Aorta (tissue), 5 donors: ENCODE results near the gene MGAT2. TPM values are rescaled to one million over a fixed set of nuclear protein-coding genes. Genes with fewer than 3 reads are reported as not detected.

Experiments used
- ATAC-seq: fragments of 200-7000 bp; cut with Tn5 transposase; one replicate; pipeline ENCODE4 v1.9.1; 2022; ENCODE audit warnings: moderate library complexity; ENCODE audit not compliant: low FRiP score
- DNase-seq, 2 donors: peaks; one replicate each; pipeline ENCODE4 v3.0.0-alpha.2; 2020
- H3K27ac ChIP-seq, 2 donors: one replicate each; pipeline ENCODE4 v1.5.1; 2013; ENCODE audit warnings: low read length in 2 of 2, mild to moderate bottlenecking in 2 of 2, moderate library complexity in 2 of 2, control low read depth in 1 of 2, inconsistent platforms in 1 of 2, low read depth in 1 of 2
- H3K27me3 ChIP-seq, 2 donors: one replicate each; pipeline ENCODE4 v1.6.1; 2013; ENCODE audit warnings: control low read depth in 1 of 2, low read length in 1 of 2, mild to moderate bottlenecking in 1 of 2, moderate library complexity in 1 of 2; ENCODE audit not compliant: insufficient read depth in 2 of 2, control insufficient read depth in 1 of 2
- H3K36me3 ChIP-seq, 2 donors: one replicate each; pipeline ENCODE4 v1.6.1; 2013; ENCODE audit warnings: control low read depth in 1 of 2, low read length in 1 of 2, mild to moderate bottlenecking in 1 of 2; ENCODE audit not compliant: insufficient read depth in 2 of 2, control insufficient read depth in 1 of 2
- H3K4me1 ChIP-seq, 2 donors: one replicate each; pipeline ENCODE4 v1.6.1; 2013; ENCODE audit warnings: low read length in 2 of 2, control low read depth in 1 of 2, mild to moderate bottlenecking in 1 of 2, moderate library complexity in 1 of 2; ENCODE audit not compliant: insufficient read depth in 2 of 2, control insufficient read depth in 1 of 2
- H3K4me3 ChIP-seq, 2 donors: one replicate each; pipeline ENCODE4 v1.5.1; 2013; ENCODE audit warnings: low read length in 2 of 2, control low read depth in 1 of 2, mild to moderate bottlenecking in 1 of 2
- H3K9me3 ChIP-seq: one replicate; pipeline ENCODE4 v1.6.1; 2013; ENCODE audit warnings: mild to moderate bottlenecking, low read length; ENCODE audit not compliant: control insufficient read depth
- WGBS, 2 donors: extraction: QIAGEN DNeasy Blood & Tissue Kit; methylation state at CpG; one replicate each; pipeline ENCODE4 v1.1.7; 2013; 5-methylcytosine and 5-hydroxymethylcytosine counted together
- intact Hi-C, 2 donors: fragments of 100-400 bp; cut with DNase I; formaldehyde crosslinking; loops; one replicate each; pipeline versions ENCODE4 v1.14.2 to v1.15.0; 2022
- long read RNA-seq, 2 donors: library from polyadenylated mRNA; unstranded; transcript quantifications; one replicate each; pipeline ENCODE4 v2.0.0, GENCODE V29; 2020 to 2021
- polyA plus RNA-seq, 2 donors: library from polyadenylated mRNA; stranded (reverse); fragments of 200-250 nt; gene quantifications; one replicate each; pipeline ENCODE4 v1.2.3, GENCODE V29; 2013
- total RNA-seq, 2 donors: library from RNA; stranded (reverse); fragmentation: NEBNext Ultra II Directional; extraction: Animal tissue kit (Norgen Biotek cat#: 25700); gene quantifications; one replicate each; pipeline ENCODE4 v1.2.1, GENCODE V29; 2021
- donor health status: healthy with polysubstance abuse.
- donor health status: Bipolar disorder and iron deficiency.
- donor health status: DM: no; HTN: no; CAD: no.
- donor health status: DM: no; HTN: no; CAD: no.
- donor health status: DM: yes; HTN: yes; CAD: no.

The MGAT2 gene
- total RNA-seq, result 10 to 100 TPM; 27.8 to 28.9 TPM
- 10 to 100 TPM; 10.6 to 15.9 TPM for polyA plus RNA-seq
- long read RNA-seq, donor 1, transcript MGAT2-201 (1 exons, 2,687 nt), result major isoform, 36 of 36 reads
- long read RNA-seq, donor 1, partial matches to known transcripts, result 0 of 36 reads
- long read RNA-seq, donor 1, other reads (novel, unspliced or antisense), result 0 of 36 reads
- long read RNA-seq, donor 2, transcript MGAT2-201 (1 exons, 2,687 nt), result major isoform, 19 of 19 reads
- long read RNA-seq, donor 2, partial matches to known transcripts, result 0 of 19 reads
- long read RNA-seq, donor 2, other reads (novel, unspliced or antisense), result 0 of 19 reads

DNA sequence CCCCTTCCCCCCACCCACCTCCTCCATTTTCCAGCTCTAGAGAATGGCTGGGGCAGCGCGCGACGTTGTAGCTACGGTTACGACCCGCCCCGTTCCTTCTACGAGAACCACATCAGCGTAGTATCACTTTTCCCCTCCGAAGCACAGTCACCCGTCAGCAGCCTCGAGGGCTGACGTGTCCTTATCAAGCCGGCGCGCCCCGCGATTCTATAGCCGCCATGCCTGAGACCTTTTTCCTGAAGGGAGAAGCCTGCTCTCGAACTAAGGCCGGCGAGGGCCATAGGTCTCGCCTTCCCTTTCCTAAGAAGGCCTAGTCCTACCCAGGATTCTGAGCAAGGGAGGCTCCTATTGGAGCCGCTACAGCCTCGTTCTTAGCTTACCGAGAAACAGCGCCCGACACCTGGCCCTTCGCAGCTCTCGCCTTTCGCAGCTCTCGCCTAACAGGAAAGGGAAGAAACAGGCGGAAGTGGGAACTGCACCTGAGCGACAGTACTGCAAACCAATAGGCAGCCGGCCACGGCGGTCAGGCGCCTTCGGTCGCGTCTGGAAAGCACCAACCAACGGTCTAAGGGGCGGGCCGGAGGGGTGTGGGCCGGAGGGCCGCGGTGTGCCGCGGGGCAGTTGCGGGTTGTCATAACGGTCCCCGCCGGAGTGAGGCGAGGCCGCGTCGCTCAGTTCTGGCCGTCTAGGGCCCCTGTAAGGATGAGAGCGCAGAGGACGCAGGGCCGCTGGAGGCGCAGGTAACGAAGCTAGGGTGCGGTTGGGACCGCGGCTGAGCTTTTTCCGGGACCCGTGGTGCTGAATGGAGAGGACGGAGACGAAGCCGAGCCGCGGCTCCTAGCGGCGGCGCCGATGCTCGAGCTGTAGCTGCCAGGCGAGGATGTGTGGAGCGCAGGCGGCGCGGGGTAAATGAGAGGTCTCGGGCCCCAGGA lies at the start of gene MGAT2, which contains the start of gene RPL36AL:
Gene MGAT2, plus strand, starts transcription at position 618 of the 932 bp plus-strand sequence. CDS start 470 bp downstream, outside the sequence.
Gene RPL36AL, minus strand, starts transcription at position 445 of the 932 bp plus-strand sequence. CDS start 1,522 bp downstream, outside the sequence.
- peak; percentile 99 to 100 for DNase-seq
- Histone ChIP-seq H3K27me3 (no peaks in the 10 kb centered on the region), H3K27ac (peak within 1 kb of the TSS; percentile 71 to 94), H3K9me3 (no peaks in the 10 kb centered on the region), H3K36me3 (peaks cover 0 to 2% of the 10 kb centered on the region in 2 donors), H3K4me3 (peak within 1 kb of the TSS; percentile 75 to 90), H3K4me1 (peaks cover 0 to 4% of the 10 kb centered on the region in 2 donors)
- ATAC-seq, result peak; percentile 100
- intact Hi-C loops, result no loop called here
- WGBS, 2 donors, result 0 to 1% methylated on average over 76 to 85 of the region's 85 CpGs

DNA sequence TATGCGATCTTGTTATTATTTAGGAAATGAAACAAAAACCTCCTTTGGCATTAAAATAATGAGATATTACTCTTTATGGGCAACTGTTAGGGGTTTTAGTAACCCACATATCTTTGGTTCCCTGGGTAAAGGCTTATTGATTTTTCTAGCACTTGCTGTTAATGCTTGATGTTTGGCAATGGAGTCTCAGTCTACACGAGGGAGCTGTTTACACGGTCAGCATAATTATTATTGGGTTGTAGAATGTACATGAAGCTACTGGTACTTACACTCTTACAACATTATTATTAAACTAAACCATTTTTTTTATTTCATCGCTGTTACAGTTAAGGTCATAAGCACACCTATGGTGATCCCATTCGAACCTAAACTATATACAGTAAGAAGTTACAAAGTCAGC lies 46.6 kb upstream of the MGAT2 start:
- Histone ChIP-seq H3K36me3 (peaks cover 0 to 7% of the 10 kb centered on the region in 2 donors), H3K27ac (no peak overlapping the region), H3K27me3 (no peaks in the 10 kb centered on the region), H3K4me1 (no peaks in the 10 kb centered on the region), H3K9me3 (no peaks in the 10 kb centered on the region), H3K4me3 (no peak overlapping the region)
- WGBS, 2 donors, result 90 to 92% methylated on average over 5 of the region's 5 CpGs
- ATAC-seq (no peak), DNase-seq (no peak)
- intact Hi-C loops, result no loop called here

DNA sequence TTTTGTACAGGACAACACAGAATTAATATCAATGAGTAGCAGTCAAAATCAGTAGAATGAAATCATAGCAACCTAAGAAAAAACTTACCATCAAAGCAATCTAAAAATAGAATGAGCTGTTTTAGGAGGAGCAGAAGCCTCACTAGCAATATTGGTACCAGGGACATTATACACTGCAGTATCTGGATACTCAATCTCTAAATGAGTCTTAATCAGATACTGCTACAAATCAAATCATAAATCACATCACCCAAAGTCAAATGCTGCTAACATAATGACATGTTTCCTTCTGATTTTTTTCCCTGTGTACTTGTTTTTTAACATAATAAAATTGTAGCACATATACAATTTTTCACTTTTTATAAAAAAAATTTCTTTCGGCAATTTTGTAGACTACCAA lies 42.5 kb upstream of the MGAT2 start:
- Histone ChIP-seq H3K36me3 (peaks cover 0 to 7% of the 10 kb centered on the region in 2 donors), H3K27me3 (no peaks in the 10 kb centered on the region), H3K4me3 (no peak overlapping the region), H3K27ac (no peak overlapping the region), H3K4me1 (no peaks in the 10 kb centered on the region), H3K9me3 (no peaks in the 10 kb centered on the region)
- intact Hi-C loops, result no loop called here
- DNase-seq (no peak), ATAC-seq (no peak)
- 94 to 96% methylated on average over 1 of the region's 1 CpG for WGBS, 2 donors

DNA sequence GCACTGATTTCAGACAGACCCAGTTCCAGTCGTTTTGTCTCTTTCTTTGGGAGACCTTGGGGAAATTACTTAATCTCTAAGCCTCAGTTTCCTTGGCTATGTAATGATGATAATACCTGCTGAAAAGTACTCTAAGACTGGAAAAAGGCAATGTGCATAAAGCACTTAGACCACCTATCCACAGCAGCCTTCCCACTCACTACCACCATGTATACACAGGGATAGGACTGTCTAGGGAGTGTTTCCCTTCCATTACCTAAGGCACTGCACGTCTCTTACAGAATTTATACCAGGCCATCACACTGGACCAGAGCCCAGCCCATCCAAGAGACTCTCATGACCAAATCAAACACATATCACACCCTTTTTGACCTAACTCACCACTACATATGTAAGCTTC lies 40.8 kb upstream of the MGAT2 start:
- Histone ChIP-seq H3K27ac (no peak overlapping the region), H3K4me3 (no peak overlapping the region), H3K9me3 (no peaks in the 10 kb centered on the region), H3K36me3 (peaks cover 0 to 7% of the 10 kb centered on the region in 2 donors), H3K27me3 (no peaks in the 10 kb centered on the region), H3K4me1 (no peaks in the 10 kb centered on the region)
- 80 to 85% methylated on average over 2 of the region's 2 CpGs for WGBS, 2 donors
- intact Hi-C loops, result no loop called here
- DNase-seq, result no peak
- no peak for ATAC-seq

DNA sequence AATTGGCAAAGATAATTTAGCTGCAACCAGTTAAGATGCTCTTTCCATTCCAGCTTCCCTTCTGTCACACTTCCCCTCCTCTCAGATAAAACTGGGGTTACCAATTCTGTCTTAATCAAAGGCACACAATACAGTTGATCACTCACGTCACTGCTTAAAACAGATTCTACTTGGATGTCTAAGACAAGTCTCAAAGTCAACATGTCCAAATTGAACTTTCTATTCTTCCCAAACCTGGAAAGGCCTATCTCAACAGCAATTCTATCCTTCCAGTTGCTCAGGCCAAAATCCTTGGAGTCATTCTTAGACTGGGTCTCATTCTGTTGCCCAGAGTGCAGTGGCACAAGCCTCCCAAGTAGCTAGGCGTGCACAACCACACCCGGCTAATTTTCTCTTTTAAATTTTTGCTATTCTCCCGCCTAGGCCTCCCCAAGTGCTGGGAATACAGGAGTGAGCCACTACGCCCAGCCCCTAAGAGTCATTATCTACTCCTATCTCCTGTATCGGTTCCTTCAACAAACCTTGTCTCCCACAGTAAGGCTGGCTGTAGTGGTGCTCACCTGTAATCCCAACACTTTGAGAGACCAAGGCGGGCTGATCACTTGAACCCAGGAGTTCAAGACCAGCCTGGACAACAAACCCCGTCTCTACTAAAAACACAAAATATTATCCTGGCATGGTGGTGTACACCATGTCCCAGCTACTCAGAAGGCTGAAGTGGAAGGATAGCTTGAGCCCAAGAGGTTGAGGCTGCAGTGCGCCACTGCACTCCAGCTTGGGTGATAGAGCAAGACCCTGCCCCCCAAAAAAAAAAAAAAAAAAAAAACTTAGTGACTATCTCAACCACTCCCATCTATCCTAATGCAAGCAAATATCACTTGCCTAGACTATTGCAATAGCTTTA lies 39.1 kb upstream of the MGAT2 start:
- Histone ChIP-seq H3K4me1 (no peaks in the 10 kb centered on the region), H3K36me3 (peaks cover 0 to 7% of the 10 kb centered on the region in 2 donors), H3K9me3 (no peaks in the 10 kb centered on the region), H3K27me3 (no peaks in the 10 kb centered on the region), H3K27ac (no peak overlapping the region), H3K4me3 (no peak overlapping the region)
- ATAC-seq (no peak), DNase-seq (no peak)
- intact Hi-C loops, result no loop called here
- WGBS, 2 donors, result 75 to 95% methylated on average over 9 of the region's 9 CpGs

DNA sequence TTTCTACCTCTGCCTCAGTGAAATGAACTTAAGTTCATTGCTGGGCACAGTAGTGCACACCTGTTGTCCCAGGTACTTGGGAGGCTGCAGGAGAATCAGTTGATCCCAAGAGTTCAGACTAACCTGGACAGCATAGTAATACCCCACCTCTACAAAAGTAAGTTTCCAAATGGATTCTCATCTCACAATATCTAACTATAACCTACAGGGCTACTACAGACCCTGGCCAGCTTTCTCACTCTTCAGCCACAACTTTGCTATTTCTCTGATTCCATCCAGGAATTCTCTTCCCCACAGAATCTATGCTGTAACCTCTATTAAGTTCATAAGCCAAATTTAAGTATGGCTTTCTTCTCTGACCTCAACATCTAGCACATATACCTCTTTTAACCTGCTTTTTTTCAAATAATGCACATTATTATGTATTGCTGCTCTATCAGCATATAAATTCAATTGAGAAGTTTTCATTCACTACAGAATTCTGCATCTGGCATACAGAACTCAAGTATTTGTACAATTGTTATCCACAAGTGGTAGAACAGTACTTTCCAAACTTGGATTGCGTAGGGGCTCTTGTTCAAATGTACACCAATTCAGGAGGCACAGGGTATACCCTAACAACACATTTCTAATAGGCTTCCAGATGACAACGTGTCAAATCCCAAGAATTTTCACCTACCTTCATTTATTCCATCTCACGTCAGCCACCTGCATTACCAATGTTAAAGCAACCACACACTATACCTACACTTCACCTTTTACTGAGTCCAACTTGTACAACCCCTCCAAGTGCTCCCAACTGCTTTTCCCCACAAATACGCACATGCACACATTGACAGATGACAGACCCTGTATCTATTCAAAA lies 38.3 kb upstream of the MGAT2 start:
- 84 to 90% methylated on average over 4 of the region's 4 CpGs for WGBS, 2 donors
- no peak for ATAC-seq
- intact Hi-C loops, result no loop called here

DNA sequence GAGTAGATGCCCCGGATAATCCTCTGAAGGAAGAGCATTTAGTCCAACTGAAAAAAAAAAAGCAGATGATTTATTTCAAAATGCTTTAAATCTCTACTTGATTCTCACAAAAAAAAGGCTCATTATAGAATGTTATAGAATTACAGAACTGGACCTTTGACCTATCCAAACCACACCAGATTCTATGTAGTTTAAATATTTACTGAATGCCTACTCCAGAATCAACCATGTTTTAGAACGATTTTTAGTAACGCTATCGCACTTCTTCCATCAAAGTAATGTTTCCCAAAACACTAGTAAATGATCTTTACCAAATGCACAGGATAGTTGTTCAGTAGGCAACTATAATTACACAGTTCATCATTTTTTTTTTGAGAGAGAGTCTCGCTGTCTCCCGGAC lies 37.0 kb upstream of the MGAT2 start:
- Histone ChIP-seq H3K4me3 (no peak overlapping the region), H3K27me3 (no peaks in the 10 kb centered on the region), H3K9me3 (no peaks in the 10 kb centered on the region), H3K36me3 (no peaks in the 10 kb centered on the region), H3K27ac (no peak overlapping the region), H3K4me1 (no peaks in the 10 kb centered on the region)
- ATAC-seq (no peak), DNase-seq (no peak)
- 93 to 94% methylated on average over 6 of the region's 6 CpGs for WGBS, 2 donors
- intact Hi-C loops, result no loop called here

More for the DNA sequence above, 38.3 kb upstream of the MGAT2 start:
- H3K36me3 ChIP-seq, result no peaks in the 10 kb centered on the region
- no peaks in the 10 kb centered on the region for H3K9me3 ChIP-seq
- no peaks in the 10 kb centered on the region for H3K27me3 ChIP-seq
- no peak overlapping the region for H3K4me3 ChIP-seq
- H3K4me1 ChIP-seq, result no peaks in the 10 kb centered on the region
- no peak overlapping the region for H3K27ac ChIP-seq
- DNase-seq, result no peak
